ENCODE results near the gene RAD23A.

- TF ChIP-seq, protein P1, sequence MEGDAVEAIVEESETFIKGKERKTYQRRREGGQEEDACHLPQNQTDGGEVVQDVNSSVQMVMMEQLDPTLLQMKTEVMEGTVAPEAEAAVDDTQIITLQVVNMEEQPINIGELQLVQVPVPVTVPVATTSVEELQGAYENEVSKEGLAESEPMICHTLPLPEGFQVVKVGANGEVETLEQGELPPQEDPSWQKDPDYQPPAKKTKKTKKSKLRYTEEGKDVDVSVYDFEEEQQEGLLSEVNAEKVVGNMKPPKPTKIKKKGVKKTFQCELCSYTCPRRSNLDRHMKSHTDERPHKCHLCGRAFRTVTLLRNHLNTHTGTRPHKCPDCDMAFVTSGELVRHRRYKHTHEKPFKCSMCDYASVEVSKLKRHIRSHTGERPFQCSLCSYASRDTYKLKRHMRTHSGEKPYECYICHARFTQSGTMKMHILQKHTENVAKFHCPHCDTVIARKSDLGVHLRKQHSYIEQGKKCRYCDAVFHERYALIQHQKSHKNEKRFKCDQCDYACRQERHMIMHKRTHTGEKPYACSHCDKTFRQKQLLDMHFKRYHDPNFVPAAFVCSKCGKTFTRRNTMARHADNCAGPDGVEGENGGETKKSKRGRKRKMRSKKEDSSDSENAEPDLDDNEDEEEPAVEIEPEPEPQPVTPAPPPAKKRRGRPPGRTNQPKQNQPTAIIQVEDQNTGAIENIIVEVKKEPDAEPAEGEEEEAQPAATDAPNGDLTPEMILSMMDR (IDR thresholded peaks at IDR 0.05), result no peak
- no peak for TF ChIP-seq POLR2A (IDR thresholded peaks at IDR 0.05)
Measured at GRCh38 chr19:12993562-12993961, 47.9 kb downstream of the RAD23A start.

All from thyroid gland (tissue), 4 donors.